SK-N-SH (cell line): Measurements from ENCODE around the gene GRB10.

Source experiments
- CTCF ChIP-seq: fragments of 200-600 bp; sonication (generic); IDR thresholded peaks from 2 replicates; pipeline ENCODE4 v1.6.1; 2017; ENCODE audit warnings: antibody characterized with exemption, mild to moderate bottlenecking, moderate library complexity
- EP300 ChIP-seq, 2 experiments: IDR thresholded peaks; 2 replicates each; pipeline versions ENCODE4 v1.4.0 to v1.6.1; 2012; ENCODE audit warnings: borderline replicate concordance in 1 of 2, low read depth in 1 of 2, low read length in 1 of 2

- no peak for TF ChIP-seq CTCF
- no peak for TF ChIP-seq EP300 (IDR thresholded peaks at IDR 0.05; ENCODE audit: borderline replicate concordance in 1 of 2, low read depth in 1 of 2, low read length in 1 of 2)
Measured at GRCh38 chr7:50729962-50730361, 52.7 kb downstream of the GRB10 start.
